Measurements from ENCODE around the gene SGSH.
"Not testable (repeated sequence)": the region's sequence is repeated elsewhere in the genome, so short reads cannot be mapped to it uniquely, and the experiment has no call there.

Gene SGSH

GRCh38 chr17:80209765-80210164 lies 10.4 kb downstream of the SGSH start:
- no peak for DNase-seq

DNA sequence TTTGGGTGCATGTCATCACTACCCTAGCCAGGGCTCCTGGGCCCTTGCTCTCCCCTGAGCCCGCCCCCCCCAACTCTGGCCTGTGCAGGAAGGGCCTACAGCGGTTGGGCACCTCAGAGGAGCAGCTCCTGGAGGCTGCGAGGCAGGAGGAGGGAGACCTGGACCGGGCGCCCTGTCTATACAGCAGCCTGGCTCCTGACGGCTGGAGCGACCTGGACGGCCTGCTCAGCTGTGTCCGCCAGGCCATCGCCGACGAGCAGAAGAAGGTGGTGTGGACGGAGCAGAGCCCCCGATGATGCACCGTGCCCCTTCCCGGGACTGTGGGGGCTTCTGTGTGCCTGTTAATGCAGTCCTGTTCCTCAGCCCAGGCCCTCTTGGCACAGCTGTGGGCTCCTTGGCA lies 12.1 kb downstream of the SGSH start:
- no peak for DNase-seq

DNA sequence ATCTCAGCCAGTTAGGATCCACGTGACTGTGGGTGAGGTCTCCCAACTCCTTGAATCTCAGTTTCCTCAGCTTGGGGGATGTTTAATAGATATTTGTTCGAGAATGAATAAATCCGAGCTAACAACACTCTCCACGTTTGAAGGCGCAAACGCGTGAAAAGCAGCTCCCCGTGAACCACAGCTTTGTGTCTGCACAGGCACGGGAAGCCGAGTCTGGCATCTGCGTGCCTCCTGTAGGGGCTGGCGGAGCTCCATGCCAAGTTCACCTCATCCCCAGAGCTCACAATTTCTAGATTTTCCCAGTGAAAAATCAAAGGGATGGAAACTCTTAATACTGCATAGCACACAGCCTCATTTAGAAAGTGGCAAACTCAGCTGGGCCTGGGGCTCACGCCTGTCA lies 14.3 kb downstream of the SGSH start:
- DNase-seq: no peak

DNA sequence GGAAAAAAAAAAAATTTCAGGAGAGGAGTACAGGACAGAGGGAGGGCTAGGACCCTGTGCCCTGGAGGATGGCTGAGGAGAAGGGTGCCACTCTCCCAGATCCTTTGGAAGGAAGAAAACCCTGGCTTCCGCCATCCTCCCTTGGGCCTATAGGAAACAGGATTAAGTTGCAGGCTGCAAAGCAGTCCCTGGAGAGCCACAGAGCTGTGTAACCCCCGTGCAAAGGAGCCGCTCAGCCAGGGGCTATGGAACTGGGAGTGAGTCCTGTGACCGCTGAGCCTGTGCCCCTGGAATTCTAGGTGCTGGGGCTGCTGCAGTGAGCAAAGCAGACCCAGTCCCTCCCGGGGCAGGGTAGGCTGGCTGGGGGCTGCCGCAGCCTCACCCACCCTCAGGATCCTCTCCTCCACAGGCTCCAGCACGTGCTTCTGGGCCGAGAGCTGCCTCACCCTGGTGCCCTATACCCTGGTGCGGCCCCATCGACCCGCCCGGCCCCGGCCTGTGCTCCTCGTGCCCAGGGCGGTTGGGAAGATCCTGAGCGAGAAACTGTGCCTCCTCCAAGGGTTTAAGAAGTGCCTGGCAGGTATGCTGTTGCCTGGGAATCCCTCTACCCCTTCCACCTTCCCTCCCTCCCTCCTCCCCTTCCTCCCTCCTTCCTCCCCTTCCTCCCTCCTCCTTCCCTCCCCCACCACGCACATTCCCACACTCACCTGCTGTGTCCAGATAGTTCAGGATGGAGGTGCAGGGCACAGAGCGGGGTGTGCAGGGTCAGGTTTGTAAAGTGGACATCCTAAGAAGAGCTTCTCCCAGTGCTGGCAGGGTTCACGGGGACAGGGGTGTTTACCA lies 15.3 kb downstream of the SGSH start:
- no peak for DNase-seq

DNA sequence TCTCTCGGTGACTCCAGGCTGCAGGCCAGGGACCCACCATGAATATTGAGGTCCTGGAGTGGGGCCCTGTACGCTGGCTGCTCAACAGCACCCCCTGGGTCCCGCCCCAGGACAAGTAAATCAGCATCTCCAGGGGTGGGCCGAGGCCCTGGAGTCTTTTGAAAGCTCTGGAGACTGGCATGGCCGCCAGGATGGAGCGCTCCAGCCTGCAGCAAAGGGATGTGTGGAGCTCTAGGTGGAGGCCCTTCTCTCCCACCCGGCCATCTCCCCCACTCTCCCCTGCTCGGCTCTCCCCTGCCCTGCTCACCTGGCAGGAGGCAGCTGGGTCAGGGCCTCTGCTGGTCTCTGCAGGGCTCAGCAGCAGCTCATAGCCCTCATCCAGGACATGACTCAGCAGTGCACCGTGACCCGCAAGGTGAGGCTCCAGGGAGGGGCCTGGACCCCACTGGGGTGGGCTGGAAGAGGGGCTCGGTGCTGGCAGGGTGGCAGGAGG lies 16.6 kb downstream of the SGSH start:
- no peak for DNase-seq

- no peak for DNase-seq
Measured at GRCh38 chr17:80202197-80202596, 17.9 kb downstream of the SGSH start.

DNA sequence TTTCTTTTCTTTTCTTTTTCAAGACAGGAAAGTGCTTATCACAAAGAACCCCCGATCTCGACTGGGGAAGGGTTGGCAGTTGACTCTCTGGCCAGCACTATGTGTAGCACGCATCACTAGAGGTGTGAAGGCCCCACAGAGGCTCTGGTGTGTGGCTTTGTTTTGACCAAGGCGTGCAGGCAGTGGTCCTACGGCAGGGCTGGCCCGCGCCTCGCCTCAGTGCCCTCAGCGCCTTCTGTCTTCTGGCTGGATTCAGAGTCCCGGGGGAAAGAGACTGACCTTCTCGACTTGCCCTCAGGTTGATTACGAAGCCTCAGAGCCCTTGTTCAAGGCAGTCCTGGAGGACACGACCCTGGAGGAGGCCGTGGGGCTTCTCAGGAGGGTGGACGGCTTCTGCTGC lies 18.7 kb downstream of the SGSH start:
- no peak for DNase-seq

- DNase-seq: not testable (repeated sequence)
Measured at GRCh38 chr17:80199295-80199694, 20.8 kb downstream of the SGSH start.

- no peak for DNase-seq
Measured at GRCh38 chr17:80198144-80198661, 21.9 kb downstream of the SGSH start.

DNA sequence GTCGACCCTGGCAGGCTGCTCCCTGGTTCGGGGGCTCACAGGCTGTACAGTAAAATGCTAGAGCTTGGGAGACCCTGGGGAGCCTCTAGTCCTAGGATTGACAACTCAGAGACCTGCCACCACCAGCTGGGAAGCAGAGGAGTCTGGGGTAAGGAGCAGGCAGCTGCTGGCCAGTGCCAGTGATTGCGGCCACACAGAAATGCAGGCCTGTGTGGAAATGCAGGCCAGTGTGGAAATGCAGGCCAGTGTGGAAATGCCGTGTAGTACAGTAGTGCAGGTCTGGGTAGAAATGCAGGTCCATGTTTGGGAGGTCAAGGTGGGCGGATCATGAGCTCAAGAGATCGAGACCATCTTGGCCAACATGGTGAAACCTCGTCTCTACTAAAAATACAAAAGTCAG lies 23.5 kb downstream of the SGSH start:
- no peak for DNase-seq

- peak; percentile 61 for DNase-seq
Measured at GRCh38 chr17:80195671-80196529, 24.2 kb downstream of the SGSH start.

- DNase-seq: no peak
Measured at GRCh38 chr17:80195141-80195540, 25.0 kb downstream of the SGSH start.

DNA sequence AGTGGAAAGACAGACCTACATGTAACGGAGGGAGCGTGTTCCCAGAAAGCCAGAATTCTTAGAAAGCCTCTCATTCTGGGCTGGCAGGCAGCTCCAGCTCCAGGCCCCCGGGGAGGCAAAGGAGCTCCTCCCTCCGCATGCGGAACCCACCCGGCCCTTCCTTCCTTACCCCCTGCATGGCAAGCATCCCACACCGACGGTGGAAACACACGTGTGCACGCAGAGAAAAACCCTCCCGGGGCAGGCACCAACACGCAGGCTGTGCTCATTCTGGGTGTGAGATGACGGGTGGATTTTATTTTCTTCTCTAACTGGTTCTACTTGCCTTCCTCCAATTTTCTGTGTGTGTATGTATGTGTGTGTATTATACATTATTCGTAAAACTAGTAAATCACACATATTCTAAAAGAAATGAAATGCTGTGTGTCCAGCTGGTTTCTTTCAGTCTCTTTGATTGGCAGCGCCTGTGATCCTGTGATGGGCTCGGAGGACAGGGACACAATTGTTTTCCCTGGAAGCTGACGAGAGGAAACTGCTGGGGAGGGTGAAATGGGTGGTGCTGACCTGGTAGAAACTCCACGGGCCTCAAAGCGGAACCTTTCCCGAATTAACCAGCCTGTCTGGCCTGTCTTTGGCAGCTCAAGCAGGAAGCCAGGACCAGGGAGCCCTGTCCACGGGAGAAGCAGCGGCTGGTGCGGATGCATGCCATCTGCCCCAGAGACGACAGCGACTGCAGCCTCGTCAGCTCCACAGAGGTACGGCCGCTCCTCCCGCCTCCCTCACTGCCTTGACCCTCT lies 28.1 kb downstream of the SGSH start:
- DNase-seq: no peak

GRCh38 chr17:80191192-80191591 lies 28.9 kb downstream of the SGSH start:
- no peak for DNase-seq

GRCh38 chr17:80190716-80191115 lies 29.4 kb downstream of the SGSH start:
- DNase-seq: no peak

GRCh38 chr17:80189611-80190010 lies 30.5 kb downstream of the SGSH start:
- DNase-seq: no peak

DNA sequence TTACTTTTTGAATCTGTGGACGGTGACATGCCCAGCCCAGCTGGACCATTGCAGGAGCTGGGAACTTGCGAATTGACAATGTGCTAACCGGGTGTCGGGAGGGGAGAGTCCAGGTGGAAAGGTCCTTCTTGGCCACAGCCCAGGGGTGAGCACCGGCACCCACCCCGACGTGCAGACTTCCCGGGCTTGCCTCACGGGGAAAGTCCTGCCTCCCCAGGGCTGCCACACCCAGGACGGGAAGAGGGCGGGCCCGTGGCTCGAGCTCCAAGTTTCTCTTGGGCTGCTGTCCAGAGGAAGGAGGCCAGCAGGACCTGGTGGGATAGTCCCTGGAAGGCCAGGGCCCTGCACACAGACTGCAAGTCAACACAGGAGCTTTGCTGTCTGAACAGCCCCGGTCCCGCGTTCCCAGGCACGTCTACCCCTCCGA lies 32.6 kb downstream of the SGSH start:
- DNase-seq: no peak

- DNase-seq: no peak
Measured at GRCh38 chr17:80187090-80187489, 33.0 kb downstream of the SGSH start.

DNA sequence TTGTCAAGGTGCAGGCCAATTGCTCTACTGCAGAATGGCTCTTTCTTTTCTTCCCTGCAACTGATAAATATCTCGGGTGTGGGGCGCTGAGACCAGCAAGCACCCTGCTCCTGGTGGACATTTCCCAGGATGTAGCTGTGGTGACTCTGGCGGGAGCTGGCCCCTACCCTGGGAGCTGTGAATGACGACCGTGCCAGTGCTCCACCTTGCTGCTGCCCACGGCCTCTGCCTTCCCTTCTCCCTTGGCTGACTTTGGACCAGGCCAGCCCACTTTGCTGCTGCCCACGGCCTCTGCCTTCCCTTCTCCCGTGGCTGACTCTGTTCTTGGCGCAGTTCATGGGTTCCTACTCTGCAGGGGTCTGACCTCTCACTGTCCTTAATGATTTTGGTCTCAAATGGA lies 34.2 kb downstream of the SGSH start:
- no peak for DNase-seq

DNA sequence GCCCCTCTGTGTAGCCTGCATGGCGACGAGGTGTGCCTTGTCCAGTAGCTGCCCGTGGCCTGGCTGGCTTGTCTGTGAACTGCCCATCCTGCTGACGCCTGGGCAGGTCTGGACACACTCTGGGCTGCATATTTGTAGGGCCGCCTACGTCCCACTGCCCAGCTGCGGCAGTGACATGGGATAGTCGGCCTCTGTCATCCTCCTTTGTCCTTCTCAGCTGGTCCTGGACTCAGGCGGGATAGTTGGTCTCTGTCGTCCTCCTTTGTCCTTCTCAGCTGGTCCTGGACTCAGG lies 35.8 kb downstream of the SGSH start:
- no peak for DNase-seq

GRCh38 chr17:80183581-80184422 lies 36.3 kb downstream of the SGSH start:
- no peak for DNase-seq

- no peak for DNase-seq
Measured at GRCh38 chr17:80182845-80183223, 37.3 kb downstream of the SGSH start.

Measured in activated CD4-positive, alpha-beta T cell treated with anti-CD3 and anti-CD28 coated beads, Interleukin-2, amount 50 U/mL, for 1 hour (primary cell).